SIG-M5 treated with dmso at 0.1 percent for 504 hours (cell line): ENCODE measurements around the gene TMEM263.
A peak's percentile ranks its signal among the peaks of the same experiment; 100 is the strongest.
"Not testable (repeated sequence)": the region's sequence is repeated elsewhere in the genome, so short reads cannot be mapped to it uniquely, and the experiment has no call there.

Experiments
- DNase-seq: peaks from one replicate; lab custom pipeline; 2025; ENCODE audit not compliant: unreplicated experiment; lab: John Stamatoyannopoulos, UW

TMEM263 gene

GRCh38 chr12:106984588-106985137, 29.0 kb downstream of the TMEM263 start:
- no peak for DNase-seq

GRCh38 chr12:106985479-106985878, 29.8 kb downstream of the TMEM263 start:
- no peak for DNase-seq

- no peak for DNase-seq
Measured at GRCh38 chr12:106986135-106986534, 30.4 kb downstream of the TMEM263 start.

- peak; percentile 89 for DNase-seq
Measured at GRCh38 chr12:106986625-106987389, 31.1 kb downstream of the TMEM263 start, which contains the start of gene MTERF2. TSS of gene MTERF2 (minus strand) at chr12:106987146. CDS start at chr12:106978714, 8,432 bp downstream.

GRCh38 chr12:106987846-106988245, 32.1 kb downstream of the TMEM263 start:
- DNase-seq: no peak

GRCh38 chr12:106994579-106995220, 39.0 kb downstream of the TMEM263 start:
- DNase-seq: no peak

GRCh38 chr12:106996102-106996501, 40.4 kb downstream of the TMEM263 start:
- DNase-seq: not testable (repeated sequence)

GRCh38 chr12:106997916-106998315, 42.2 kb downstream of the TMEM263 start:
- no peak for DNase-seq

GRCh38 chr12:106999446-106999845, 43.7 kb downstream of the TMEM263 start:
- DNase-seq: no peak

- DNase-seq: not testable (repeated sequence)
Measured at GRCh38 chr12:107002665-107003064, 47.0 kb downstream of the TMEM263 start.

- peak; percentile 27 for DNase-seq
Measured at GRCh38 chr12:107007411-107007810, 51.7 kb downstream of the TMEM263 start.

GRCh38 chr12:107011519-107011918, 55.8 kb downstream of the TMEM263 start:
- DNase-seq: no peak

- no peak for DNase-seq
Measured at GRCh38 chr12:107012736-107013425, 57.2 kb downstream of the TMEM263 start.

- DNase-seq: peak; percentile 29
Measured at GRCh38 chr12:107014055-107014454, 58.3 kb downstream of the TMEM263 start.

- no peak for DNase-seq
Measured at GRCh38 chr12:107017042-107017441, 61.3 kb downstream of the TMEM263 start.

- DNase-seq: no peak
Measured at GRCh38 chr12:107019546-107019945, 63.8 kb downstream of the TMEM263 start.
